CD4-positive, CD25-positive, alpha-beta regulatory T cell (primary cell): ENCODE measurements around the gene HOXD12. TPM values are rescaled to one million over a fixed set of nuclear protein-coding genes. Genes with fewer than 3 reads are reported as not detected.

Experiments
- ATAC-seq, 2 donors: fragments of 150-1000 bp; cut with Tn5 transposase; one replicate each; pipeline ENCODE4 v1.10.0; 2021; ENCODE audit warnings: low read depth in 2 of 2, moderate number of reproducible peaks in 2 of 2, moderate library complexity in 1 of 2
- DNase-seq, 3 donors: peaks; one replicate each; pipeline versions ENCODE4 v3.0.0 to v3.0.0-alpha.2; 2012 to 2022; ENCODE audit warnings: mixed read lengths in 1 of 3
- H3K27ac ChIP-seq: one replicate; pipeline ENCODE4 v1.7.0; 2013; ENCODE audit warnings: mild to moderate bottlenecking, low read length; ENCODE audit not compliant: insufficient read depth, poor library complexity, severe bottlenecking
- H3K27me3 ChIP-seq: one replicate; pipeline ENCODE4 v1.7.0; 2013; ENCODE audit warnings: low read length; ENCODE audit not compliant: control insufficient read depth, insufficient read depth
- H3K36me3 ChIP-seq: one replicate; pipeline ENCODE4 v1.7.0; 2013; ENCODE audit warnings: mild to moderate bottlenecking, low read length, moderate library complexity; ENCODE audit not compliant: control insufficient read depth, insufficient read depth
- H3K4me1 ChIP-seq: 2 replicates; pipeline ENCODE4 v1.7.0; 2013; ENCODE audit warnings: mild to moderate bottlenecking, low read length; ENCODE audit not compliant: insufficient read depth, control insufficient read depth, poor library complexity, severe bottlenecking
- H3K4me3 ChIP-seq: one replicate; pipeline ENCODE4 v1.7.0; 2013; ENCODE audit warnings: low read depth, mild to moderate bottlenecking, low read length, moderate library complexity
- H3K9me3 ChIP-seq, 2 experiments: 1 replicate in 1 of 2; 2 replicates in 1 of 2; pipeline ENCODE4 v1.7.0; 2013; ENCODE audit warnings: low read length in 2 of 2, mild to moderate bottlenecking in 1 of 2, moderate library complexity in 1 of 2; ENCODE audit not compliant: control insufficient read depth in 2 of 2
- H3K27ac Mint-ChIP-seq, 3 donors: one replicate each; pipeline ENCODE4 v1.8.0; 2020 to 2022; ENCODE audit warnings: mild to moderate bottlenecking in 3 of 3, mixed read lengths in 3 of 3, moderate library complexity in 2 of 3
- H3K27me3 Mint-ChIP-seq: one replicate; pipeline ENCODE4 v1.8.0; 2022; ENCODE audit warnings: mild to moderate bottlenecking, mixed read lengths
- H3K36me3 Mint-ChIP-seq: one replicate; pipeline ENCODE4 v1.8.0; 2020; ENCODE audit warnings: mixed read lengths
- H3K4me1 Mint-ChIP-seq, 4 donors: one replicate each; pipeline ENCODE4 v1.8.0; 2020 to 2022; ENCODE audit warnings: mixed read lengths in 4 of 4, mild to moderate bottlenecking in 1 of 4
- H3K4me3 Mint-ChIP-seq, 4 donors: one replicate each; pipeline ENCODE4 v1.8.0; 2020 to 2022; ENCODE audit warnings: mild to moderate bottlenecking in 4 of 4, mixed read lengths in 4 of 4, moderate library complexity in 3 of 4
- H3K9me3 Mint-ChIP-seq, 7 donors: one replicate each; pipeline ENCODE4 v1.8.0; 2020 to 2022; ENCODE audit warnings: mixed read lengths in 7 of 7, mild to moderate bottlenecking in 3 of 7, moderate library complexity in 2 of 7
- polyA plus RNA-seq, 4 donors: library from polyadenylated mRNA; unstranded; fragments of 300-500 nt; fragmentation: Illumina TruSeq; gene quantifications; one replicate each; pipeline ENCODE4 v1.2.3, GENCODE V29; 2021
- total RNA-seq: library from RNA; stranded (reverse); gene quantifications from one replicate; pipeline ENCODE4 v1.2.3, GENCODE V29; 2022

Gene HOXD12
- total and polyA plus RNA-seq, 5 donors from 2014 or later, result not detected

DNA sequence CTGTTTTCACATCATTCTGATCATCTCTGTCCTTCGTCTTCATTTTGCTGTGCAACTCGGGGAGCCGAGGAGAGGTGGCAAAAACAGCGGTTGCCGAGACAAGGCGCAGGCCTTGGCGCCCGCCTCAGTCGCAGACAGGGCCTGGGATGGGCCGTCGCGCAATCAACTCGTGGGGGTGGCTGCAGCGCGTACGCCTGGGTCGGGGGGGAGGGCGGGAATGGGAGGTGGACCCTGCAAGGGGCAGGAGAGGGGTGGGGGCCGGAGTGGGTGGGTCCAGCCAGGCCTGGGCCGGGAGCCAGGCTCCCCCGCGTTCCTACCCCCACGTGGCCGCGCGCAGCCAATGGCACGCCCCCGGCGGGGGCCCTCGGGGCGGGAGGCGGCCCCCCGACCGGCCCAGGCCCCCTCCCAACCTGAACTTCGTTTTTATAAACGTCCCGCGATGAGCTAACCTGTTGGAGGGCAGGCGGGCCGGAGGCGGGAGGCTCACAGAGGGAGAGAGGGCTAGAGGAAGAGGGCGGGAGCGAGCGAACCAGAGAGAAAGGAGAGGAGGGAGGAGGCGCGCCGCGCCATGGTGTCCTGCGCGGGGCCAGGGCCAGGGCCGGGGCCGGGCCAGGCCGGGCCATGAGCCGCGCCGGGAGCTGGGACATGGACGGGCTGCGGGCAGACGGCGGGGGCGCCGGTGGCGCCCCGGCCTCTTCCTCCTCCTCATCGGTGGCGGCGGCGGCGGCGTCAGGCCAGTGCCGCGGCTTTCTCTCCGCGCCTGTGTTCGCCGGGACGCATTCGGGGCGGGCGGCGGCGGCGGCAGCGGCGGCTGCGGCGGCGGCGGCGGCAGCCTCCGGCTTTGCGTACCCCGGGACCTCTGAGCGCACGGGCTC lies 7.1 kb upstream of the HOXD12 start, which contains the start of gene HOXD13:
Gene HOXD13, plus strand, starts transcription at position 452 of the 875 bp plus-strand sequence. Its CDS starts 170 bp downstream, at position 622.
- H3K27me3 ChIP-seq, result peaks cover 76% of the 10 kb centered on the region
- no peak for DNase-seq
- peaks cover 0 to 25% (median 2%) of the 10 kb centered on the region in 7 donors for H3K9me3 Mint-ChIP-seq
- no peaks in the 10 kb centered on the region for H3K36me3 ChIP-seq
- peaks cover 12% of the 10 kb centered on the region for H3K36me3 Mint-ChIP-seq
- H3K4me3 ChIP-seq, result no peak within 1 kb of the TSS
- peak within 1 kb of the TSS in 3 of 4 donors; percentile 55 to 77 (median 72) for H3K4me3 Mint-ChIP-seq
- peaks cover 10 to 44% (median 27%) of the 10 kb centered on the region in 4 donors for H3K4me1 Mint-ChIP-seq
- H3K4me1 ChIP-seq, result peaks cover 26% of the 10 kb centered on the region
- ATAC-seq, result no peak
- no peak within 1 kb of the TSS for H3K27ac ChIP-seq
- peaks cover 6 to 36% of the 10 kb centered on the region in 2 experiments for H3K9me3 ChIP-seq
- H3K27me3 Mint-ChIP-seq, result peaks cover 93% of the 10 kb centered on the region
- peak within 1 kb of the TSS in 2 of 3 donors; percentile 72 to 94 for H3K27ac Mint-ChIP-seq

DNA sequence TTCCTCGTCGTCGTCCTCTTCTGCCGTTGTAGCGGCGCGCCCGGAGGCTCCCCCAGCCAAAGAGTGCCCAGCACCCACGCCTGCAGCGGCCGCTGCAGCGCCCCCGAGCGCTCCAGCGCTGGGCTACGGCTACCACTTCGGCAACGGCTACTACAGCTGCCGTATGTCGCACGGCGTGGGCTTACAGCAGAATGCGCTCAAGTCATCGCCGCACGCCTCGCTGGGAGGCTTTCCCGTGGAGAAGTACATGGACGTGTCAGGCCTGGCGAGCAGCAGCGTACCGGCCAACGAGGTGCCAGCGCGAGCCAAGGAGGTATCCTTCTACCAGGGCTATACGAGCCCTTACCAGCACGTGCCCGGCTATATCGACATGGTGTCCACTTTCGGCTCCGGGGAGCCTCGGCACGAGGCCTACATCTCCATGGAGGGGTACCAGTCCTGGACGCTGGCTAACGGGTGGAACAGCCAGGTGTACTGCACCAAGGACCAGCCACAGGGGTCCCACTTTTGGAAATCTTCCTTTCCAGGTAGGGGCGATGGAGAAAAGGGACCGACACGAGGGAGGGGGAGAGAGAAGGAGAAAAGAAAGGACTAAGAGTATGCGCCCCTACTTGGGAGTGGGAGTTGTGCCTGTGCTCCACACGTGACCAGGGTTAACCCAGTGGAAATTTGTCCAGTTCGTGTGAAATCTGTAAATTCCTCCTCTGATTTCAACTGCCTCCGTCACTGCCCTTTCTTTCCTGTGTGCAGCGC lies 6.3 kb upstream of the HOXD12 start:
- Mint-ChIP-seq H3K27ac (no peak overlapping the region), H3K4me1 (peaks cover 10 to 44% (median 28%) of the 10 kb centered on the region in 4 donors), H3K27me3 (peaks cover 93% of the 10 kb centered on the region), H3K4me3 (peak overlapping the region in 3 of 4 donors; percentile 1 to 19 (median 15)), H3K36me3 (peaks cover 12% of the 10 kb centered on the region), H3K9me3 (peaks cover 0 to 23% (median 2%) of the 10 kb centered on the region in 7 donors)
- no peak for DNase-seq
- peaks cover 31% of the 10 kb centered on the region for H3K4me1 ChIP-seq
- H3K27ac ChIP-seq, result no peak overlapping the region
- peaks cover 6 to 28% of the 10 kb centered on the region in 2 experiments for H3K9me3 ChIP-seq
- H3K4me3 ChIP-seq, result no peak overlapping the region
- peaks cover 77% of the 10 kb centered on the region for H3K27me3 ChIP-seq
- no peaks in the 10 kb centered on the region for H3K36me3 ChIP-seq
- ATAC-seq, result no peak

DNA sequence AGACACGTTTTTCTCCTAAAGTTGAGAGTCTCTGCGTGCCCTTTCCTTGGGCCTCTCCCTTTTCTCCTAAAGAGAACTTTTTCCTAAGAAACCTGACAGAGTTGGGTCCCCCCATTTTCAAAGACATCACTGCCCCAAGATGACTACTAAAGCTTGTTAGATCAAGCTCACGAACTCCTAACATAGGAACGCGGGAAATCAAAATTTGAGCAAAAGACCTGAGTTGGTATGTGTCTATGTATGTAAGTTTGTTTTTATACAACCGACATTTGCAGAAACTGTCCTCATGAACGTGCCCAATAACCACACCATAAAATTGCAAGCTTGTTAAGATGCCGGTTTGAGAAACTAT lies 5.7 kb upstream of the HOXD12 start:
- peaks cover 72% of the 10 kb centered on the region for H3K27me3 ChIP-seq
- H3K27ac ChIP-seq, result no peak overlapping the region
- H3K36me3 ChIP-seq, result no peaks in the 10 kb centered on the region
- Mint-ChIP-seq H3K36me3 (peaks cover 12% of the 10 kb centered on the region), H3K27me3 (peaks cover 93% of the 10 kb centered on the region), H3K27ac (no peak overlapping the region), H3K4me3 (peak overlapping the region in 3 of 4 donors; percentile 15 to 44 (median 19)), H3K9me3 (peaks cover 0 to 22% (median 2%) of the 10 kb centered on the region in 7 donors), H3K4me1 (peaks cover 10 to 42% (median 26%) of the 10 kb centered on the region in 4 donors)
- DNase-seq (no peak), ATAC-seq (no peak)
- peaks cover 31% of the 10 kb centered on the region for H3K4me1 ChIP-seq
- no peak overlapping the region for H3K4me3 ChIP-seq
- H3K9me3 ChIP-seq, result peaks cover 6 to 25% of the 10 kb centered on the region in 2 experiments

DNA sequence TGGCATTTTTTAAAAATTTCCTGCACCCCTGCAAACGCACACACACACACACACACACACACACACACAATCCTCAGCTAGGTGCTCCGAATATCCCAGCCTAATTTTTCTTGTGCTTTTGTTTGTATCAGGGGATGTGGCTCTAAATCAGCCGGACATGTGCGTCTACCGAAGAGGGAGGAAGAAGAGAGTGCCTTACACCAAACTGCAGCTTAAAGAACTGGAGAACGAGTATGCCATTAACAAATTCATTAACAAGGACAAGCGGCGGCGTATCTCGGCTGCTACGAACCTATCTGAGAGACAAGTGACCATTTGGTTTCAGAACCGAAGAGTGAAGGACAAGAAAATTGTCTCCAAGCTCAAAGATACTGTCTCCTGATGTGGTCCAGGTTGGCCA lies 5.2 kb upstream of the HOXD12 start:
- no peak for ATAC-seq
- peak overlapping the region in 1 of 4 donors; percentile 42 for H3K4me3 Mint-ChIP-seq
- peaks cover 68% of the 10 kb centered on the region for H3K27me3 ChIP-seq

DNA sequence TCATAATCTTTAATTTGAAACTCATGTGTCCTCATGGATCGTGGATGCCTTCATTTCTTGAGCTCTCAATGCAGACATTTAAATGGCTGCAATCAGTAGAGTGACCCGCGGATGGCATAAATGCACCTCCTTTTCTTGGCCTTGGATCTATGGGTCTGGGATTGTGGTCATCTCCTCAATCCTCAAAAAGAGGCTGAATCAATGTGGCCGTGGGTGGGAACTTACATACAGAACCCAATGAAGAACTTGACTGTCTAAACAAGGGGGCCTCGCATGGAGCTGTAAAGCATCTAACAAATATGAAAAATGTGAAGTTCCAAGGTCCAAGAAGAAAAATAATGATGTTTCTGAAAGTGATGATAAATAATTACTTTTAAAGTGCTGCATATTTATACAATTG lies 4.2 kb upstream of the HOXD12 start:
- no peak overlapping the region for H3K27ac Mint-ChIP-seq
- Histone ChIP-seq H3K27me3 (peaks cover 61% of the 10 kb centered on the region), H3K4me1 (peaks cover 31% of the 10 kb centered on the region), H3K9me3 (peaks cover 6 to 21% of the 10 kb centered on the region in 2 experiments), H3K36me3 (no peaks in the 10 kb centered on the region), H3K27ac (no peak overlapping the region), H3K4me3 (no peak overlapping the region)
- H3K9me3 Mint-ChIP-seq, result peaks cover 0 to 19% (median 2%) of the 10 kb centered on the region in 7 donors
- ATAC-seq, result no peak
- H3K27me3 Mint-ChIP-seq, result peaks cover 91% of the 10 kb centered on the region
- DNase-seq, result no peak
- peaks cover 9% of the 10 kb centered on the region for H3K36me3 Mint-ChIP-seq
- H3K4me3 Mint-ChIP-seq, result no peak overlapping the region
- H3K4me1 Mint-ChIP-seq, result peaks cover 10 to 46% (median 26%) of the 10 kb centered on the region in 4 donors

More for the DNA sequence above, 5.2 kb upstream of the HOXD12 start:
- Histone ChIP-seq H3K9me3 (peaks cover 6 to 25% of the 10 kb centered on the region in 2 experiments), H3K4me3 (no peak overlapping the region), H3K36me3 (no peaks in the 10 kb centered on the region), H3K4me1 (peaks cover 31% of the 10 kb centered on the region), H3K27ac (no peak overlapping the region)
- H3K4me1 Mint-ChIP-seq, result peaks cover 10 to 43% (median 26%) of the 10 kb centered on the region in 4 donors
- H3K27me3 Mint-ChIP-seq, result peaks cover 93% of the 10 kb centered on the region
- H3K27ac Mint-ChIP-seq, result peak overlapping the region in 1 of 3 donors; percentile 84
- DNase-seq, result no peak
- peaks cover 0 to 20% (median 2%) of the 10 kb centered on the region in 7 donors for H3K9me3 Mint-ChIP-seq
- peaks cover 11% of the 10 kb centered on the region for H3K36me3 Mint-ChIP-seq

DNA sequence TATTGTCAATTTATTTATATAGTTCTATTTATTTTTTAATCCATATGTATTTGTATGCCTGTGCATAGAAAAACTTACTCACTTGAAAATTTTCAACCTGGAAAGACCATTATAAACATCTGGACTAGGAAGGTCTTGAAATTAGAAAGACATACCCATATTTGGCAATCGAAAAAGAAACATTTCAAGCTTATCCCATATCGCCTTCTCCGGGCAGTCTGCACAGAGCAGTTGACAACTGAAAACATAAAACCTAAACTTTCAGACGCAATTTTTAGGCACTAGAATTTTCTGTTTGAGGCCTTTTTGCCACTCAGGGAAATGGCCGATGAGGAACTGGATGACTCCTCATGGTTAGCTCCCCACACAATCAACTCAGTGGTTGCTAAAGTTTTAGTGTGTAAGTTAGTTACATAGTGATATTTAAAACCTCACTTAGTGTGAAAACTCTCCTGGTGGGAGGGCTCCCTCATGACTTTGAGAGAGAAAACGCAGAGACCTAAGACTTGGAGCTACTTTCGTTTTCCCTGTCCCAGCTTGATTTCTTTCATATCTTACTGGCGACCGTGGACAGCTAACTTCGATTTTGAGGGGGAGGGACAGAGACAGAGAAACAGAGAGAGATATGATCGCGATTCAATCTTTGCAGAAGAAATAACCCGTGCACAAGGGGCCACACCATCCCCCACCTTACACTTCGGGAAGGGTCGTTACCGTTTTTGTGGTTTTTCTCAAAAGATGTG lies 3.2 kb upstream of the HOXD12 start:
- peak overlapping the region in 1 of 3 donors; percentile 67 for H3K27ac Mint-ChIP-seq
- Histone ChIP-seq H3K27ac (no peak overlapping the region), H3K9me3 (peaks cover 6 to 21% of the 10 kb centered on the region in 2 experiments), H3K4me1 (peaks cover 31% of the 10 kb centered on the region), H3K36me3 (no peaks in the 10 kb centered on the region), H3K4me3 (peak overlapping the region; percentile 75), H3K27me3 (peaks cover 59% of the 10 kb centered on the region)
- DNase-seq, result no peak
- peaks cover 0 to 19% (median 2%) of the 10 kb centered on the region in 7 donors for H3K9me3 Mint-ChIP-seq
- peak overlapping the region; percentile 73 to 88 (median 82) for H3K4me3 Mint-ChIP-seq
- peaks cover 10 to 46% (median 25%) of the 10 kb centered on the region in 4 donors for H3K4me1 Mint-ChIP-seq
- ATAC-seq, result no peak
- peaks cover 2% of the 10 kb centered on the region for H3K36me3 Mint-ChIP-seq
- H3K27me3 Mint-ChIP-seq, result peaks cover 91% of the 10 kb centered on the region
